Glomerular endothelial cell (primary cell): Measurements from ENCODE around the gene SLC25A34. TPM values are rescaled to one million over a fixed set of nuclear protein-coding genes. Genes with fewer than 3 reads are reported as not detected.

Experiments used
- DNase-seq: peaks from one replicate; pipeline ENCODE4 v3.0.0-alpha.2; 2011; ENCODE audit warnings: low read depth, low spot score; ENCODE audit errors: extremely low read depth
- total RNA-seq: library from RNA; depleted of rRNA; stranded (reverse); fragments of >200 nt; gene quantifications from 2 replicates; pipeline ENCODE4 v1.2.3, GENCODE V29; 2015

Gene SLC25A34
- total RNA-seq, 1 donor from 2014 or later, result 0.53 TPM

- DNase-seq, result no peak
These were observed 4.0 kb upstream of the SLC25A34 start for GRCh38 chr1:15731735-15732685.

DNA sequence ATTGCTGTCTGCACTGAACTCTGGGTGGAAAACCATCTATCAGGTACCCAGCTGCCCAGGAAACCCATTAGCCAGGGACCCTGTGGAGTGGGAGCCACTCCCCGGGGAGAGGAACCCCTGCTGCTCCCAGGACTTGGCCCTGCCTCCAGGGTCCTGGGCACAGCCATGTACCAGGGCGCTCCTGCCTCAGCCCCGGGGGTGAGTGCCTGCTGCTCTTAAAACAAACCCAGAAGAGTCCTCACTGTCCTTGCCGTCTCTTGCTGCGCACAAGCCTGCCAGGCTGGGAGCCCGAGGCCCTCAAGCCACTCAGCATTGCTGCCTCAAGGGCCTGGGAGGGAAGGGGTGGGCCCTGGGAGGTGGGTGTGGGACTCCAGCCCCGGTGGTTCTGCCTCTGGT is 3.4 kb upstream of the SLC25A34 start:
- no peak for DNase-seq

GRCh38 chr1:15733218-15733725 is 2.8 kb upstream of the SLC25A34 start:
- DNase-seq, result no peak

DNA sequence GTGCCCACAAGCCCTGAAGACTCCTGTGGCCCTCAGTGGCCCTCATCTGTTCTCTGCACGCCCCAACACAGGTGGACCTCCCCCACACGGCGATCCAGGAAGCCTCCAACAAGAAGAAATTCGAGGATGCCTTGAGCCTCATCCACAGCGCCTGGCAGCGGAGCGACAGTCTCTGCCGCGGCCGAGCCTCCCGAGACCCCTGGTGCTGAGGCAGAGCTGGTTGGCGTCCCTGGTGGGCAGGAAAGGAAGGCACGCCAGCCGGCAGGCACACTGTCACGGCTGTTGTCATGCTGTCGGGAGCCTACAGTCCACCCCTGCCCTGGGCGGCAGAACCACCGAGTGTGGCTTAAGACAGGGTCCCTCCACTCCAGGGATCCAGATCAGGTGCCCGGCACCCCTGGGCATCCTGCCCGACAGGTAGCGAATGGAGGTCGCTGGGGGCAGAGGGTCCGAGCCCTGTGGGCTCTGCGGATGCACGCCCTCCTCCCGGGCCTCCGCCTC is 2.3 kb upstream of the SLC25A34 start:
- no peak for DNase-seq

DNA sequence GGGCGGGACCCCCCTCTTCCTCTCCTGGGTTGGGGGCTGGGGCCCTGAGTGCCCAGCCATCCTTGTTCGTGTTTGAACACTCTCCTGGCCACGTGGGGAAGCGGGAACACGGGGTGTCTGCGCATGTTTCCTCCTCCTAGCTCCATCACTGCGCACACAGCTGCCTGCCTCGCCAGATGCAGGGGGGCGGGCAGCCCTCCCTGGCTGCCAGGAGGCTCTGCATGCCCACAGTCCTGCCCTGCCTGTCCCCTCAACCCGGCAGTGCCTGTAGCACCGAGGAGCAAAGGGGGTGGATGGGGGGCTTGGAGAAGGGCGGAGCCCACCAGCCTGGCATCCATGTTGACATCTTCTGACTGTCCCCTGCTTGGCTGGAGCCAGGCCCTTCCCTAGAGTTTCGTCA is 1.8 kb upstream of the SLC25A34 start:
- DNase-seq, result no peak

GRCh38 chr1:15734901-15735300 is 1.2 kb upstream of the SLC25A34 start:
- DNase-seq, result no peak

GRCh38 chr1:15735304-15736037 is 587 bp upstream of the SLC25A34 start:
- DNase-seq, result no peak

- DNase-seq, result no peak
These were observed 819 bp downstream of the SLC25A34 start for GRCh38 chr1:15736892-15737261.

DNA sequence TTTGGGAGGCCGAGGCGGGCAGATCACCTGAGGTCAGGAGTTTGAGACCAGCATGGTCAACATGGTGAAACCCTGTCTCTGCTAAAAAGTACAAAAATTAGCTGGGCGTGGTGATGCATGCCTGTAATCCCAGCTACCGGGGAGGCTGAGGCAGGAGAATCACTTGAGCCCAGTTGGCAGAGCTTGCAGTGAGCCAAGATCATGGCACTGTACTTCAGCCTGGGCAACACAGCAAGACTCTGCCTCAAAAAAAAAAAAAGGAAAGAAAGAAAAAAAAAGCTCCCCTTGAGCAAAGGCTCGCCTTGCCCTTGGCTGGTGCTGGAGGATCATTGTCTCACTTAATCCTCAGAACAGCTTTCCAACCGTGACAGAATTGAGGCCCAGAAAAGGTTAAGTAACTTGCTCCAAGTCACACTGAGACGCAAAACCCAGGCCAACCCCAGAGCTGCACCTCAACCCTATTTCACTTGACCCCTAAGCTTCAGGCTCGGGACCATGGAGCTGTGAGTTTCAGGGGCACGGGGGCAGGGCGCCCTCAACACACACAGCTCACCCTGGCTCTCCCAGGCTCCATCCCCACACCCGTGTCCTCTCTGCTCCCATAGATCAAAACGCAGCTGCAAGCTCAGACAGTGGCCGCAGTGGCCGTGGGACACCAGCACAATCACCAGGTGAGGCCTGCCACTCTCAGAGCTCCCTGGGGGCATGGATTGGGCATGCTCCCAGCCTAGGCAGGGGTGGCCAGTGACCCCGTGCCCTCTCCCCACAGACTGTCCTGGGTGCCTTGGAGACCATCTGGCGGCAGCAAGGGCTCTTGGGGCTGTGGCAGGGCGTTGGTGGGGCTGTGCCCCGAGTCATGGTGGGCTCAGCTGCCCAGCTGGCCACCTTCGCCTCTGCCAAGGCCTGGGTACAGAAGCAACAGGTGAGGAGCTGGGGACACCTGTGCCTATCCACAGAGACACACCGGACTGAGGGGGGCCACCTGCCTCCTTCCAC is 1.6 kb downstream of the SLC25A34 start:
- DNase-seq, result no peak

DNA sequence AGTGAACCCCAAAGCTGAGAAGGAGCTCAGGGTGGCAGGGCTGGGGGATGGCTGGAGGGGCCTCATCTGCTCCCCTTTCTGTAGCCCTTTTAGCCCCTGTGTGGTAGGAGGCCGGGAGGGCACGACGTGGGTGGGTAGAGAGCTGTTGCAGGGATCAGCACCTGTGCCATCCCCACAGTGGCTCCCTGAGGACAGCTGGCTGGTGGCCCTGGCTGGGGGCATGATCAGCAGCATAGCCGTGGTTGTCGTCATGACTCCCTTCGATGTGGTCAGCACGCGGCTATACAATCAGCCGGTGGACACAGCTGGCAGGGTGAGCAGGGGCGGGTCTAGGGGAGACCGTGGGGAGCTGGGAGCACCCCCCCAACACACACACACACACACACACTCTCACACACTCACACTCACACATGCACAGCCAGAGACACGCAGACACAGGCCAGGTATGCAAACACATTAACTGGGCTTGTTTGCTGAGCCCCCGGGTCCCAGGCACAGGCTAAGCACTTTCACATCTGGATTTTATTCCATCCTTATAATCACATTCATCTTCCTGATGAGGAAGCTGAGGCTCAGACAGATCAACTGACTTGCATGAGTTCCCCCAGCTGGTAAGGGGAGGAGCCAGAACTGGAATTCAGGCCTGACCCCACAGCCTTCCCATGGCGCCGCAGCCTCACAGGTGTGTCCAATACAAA is 2.5 kb downstream of the SLC25A34 start:
- DNase-seq, result no peak

DNA sequence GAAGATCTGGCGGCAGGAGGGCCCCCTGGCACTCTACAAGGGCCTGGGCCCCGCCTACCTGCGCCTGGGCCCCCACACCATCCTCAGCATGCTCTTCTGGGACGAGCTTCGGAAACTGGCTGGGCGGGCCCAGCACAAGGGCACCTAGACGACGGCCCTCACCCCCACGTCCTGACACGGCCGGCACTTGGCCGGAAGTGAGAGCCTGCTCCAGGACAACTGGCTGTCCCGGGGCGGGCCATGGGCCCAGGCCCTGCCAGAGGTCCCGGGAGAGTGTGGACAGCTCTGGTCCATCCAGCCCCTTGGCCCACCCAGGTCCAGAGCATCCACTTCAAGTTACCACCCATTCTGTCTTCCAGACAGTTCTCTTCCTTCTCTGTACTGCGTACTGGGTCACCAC is 3.2 kb downstream of the SLC25A34 start:
- no peak for DNase-seq

- no peak for DNase-seq
These were observed 3.7 kb downstream of the SLC25A34 start for GRCh38 chr1:15739745-15740144.

GRCh38 chr1:15740924-15741850 is 5.1 kb downstream of the SLC25A34 start:
- no peak for DNase-seq

GRCh38 chr1:15742339-15742801 is 6.3 kb downstream of the SLC25A34 start, which contains the start of gene TMEM82:
TMEM82 (plus strand) TSS chr1:15742499; CDS start chr1:15742560, 61 bp downstream.
- DNase-seq, result no peak

GRCh38 chr1:15744122-15744679 is 8.1 kb downstream of the SLC25A34 start:
- no peak for DNase-seq

- DNase-seq, result no peak
These were observed 11.3 kb downstream of the SLC25A34 start for GRCh38 chr1:15747378-15747777.

DNA sequence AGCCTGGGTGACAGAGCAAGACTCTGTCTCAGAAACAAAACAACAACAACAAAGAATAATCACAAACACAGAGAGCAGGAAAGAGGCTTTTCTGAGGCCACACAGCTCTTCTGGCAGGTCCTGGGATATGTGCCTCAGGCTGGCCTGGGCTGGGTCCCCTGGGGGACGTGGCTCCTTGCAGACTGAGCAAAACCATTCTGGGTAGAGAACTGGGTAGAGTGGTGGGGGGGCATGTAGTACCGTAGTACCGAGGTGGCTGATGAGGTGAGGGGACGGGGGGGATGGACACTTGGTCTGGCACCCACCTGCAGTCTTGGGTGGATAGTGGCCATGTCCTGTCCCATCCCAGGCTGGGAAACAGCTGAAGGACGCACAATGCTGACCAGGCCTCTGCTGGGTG is 12.2 kb downstream of the SLC25A34 start:
- no peak for DNase-seq
